Esophagus muscularis mucosa (tissue), 4 donors: ENCODE results near the gene STN1. TPM values are rescaled to one million over a fixed set of nuclear protein-coding genes. Genes with fewer than 3 reads are reported as not detected.

ENCODE experiments used
- DNase-seq: peaks from one replicate; pipeline ENCODE4 v3.0.0-alpha.2; 2017; ENCODE audit errors: extremely low spot score
- H3K27ac ChIP-seq, 4 donors: fragments of 200-600 bp; sonication (generic); replicated peaks in 1 of 4; 1 replicate in 3 of 4; 2 replicates in 1 of 4; pipeline ENCODE4 v1.5.1; 2016 to 2019; ENCODE audit warnings: mild to moderate bottlenecking in 1 of 4
- H3K27me3 ChIP-seq, 4 donors: fragments of 200-600 bp; sonication (generic); one replicate each; pipeline versions ENCODE4 v1.5.1 to v1.6.0; 2016 to 2019
- H3K36me3 ChIP-seq, 4 donors: fragments of 200-600 bp; sonication (generic); one replicate each; pipeline ENCODE4 v1.5.1; 2016 to 2019
- H3K4me1 ChIP-seq, 4 donors: fragments of 200-600 bp; sonication (generic); one replicate each; pipeline ENCODE4 v1.5.1; 2016 to 2019
- H3K4me3 ChIP-seq, 4 donors: fragments of 200-600 bp; sonication (generic); 1 replicate in 2 of 4; 2 replicates in 2 of 4; pipeline ENCODE4 v1.5.1; 2016 to 2019; ENCODE audit warnings: mild to moderate bottlenecking in 4 of 4, moderate library complexity in 1 of 4
- H3K9me3 ChIP-seq, 4 donors: fragments of 200-600 bp; sonication (generic); 1 replicate in 3 of 4; 2 replicates in 1 of 4; pipeline ENCODE4 v1.5.1; 2016 to 2019
- CTCF ChIP-seq, 3 experiments: fragments of 200-600 bp in 2 of 3; fragments of 450-650 bp in 1 of 3; sonication (generic) in 2 of 3; IDR thresholded peaks; one replicate each; pipeline ENCODE4 v1.5.1; 2017 to 2019; ENCODE audit warnings: antibody characterized with exemption in 3 of 3, mild to moderate bottlenecking in 2 of 3, moderate library complexity in 1 of 3
- EP300 ChIP-seq: sonication (generic); formaldehyde crosslinking; IDR thresholded peaks from one replicate; pipeline ENCODE4 v1.6.1; 2017; ENCODE audit warnings: antibody characterized with exemption
- POLR2A ChIP-seq: fragments of 450-650 bp; IDR thresholded peaks from one replicate; pipeline ENCODE4 v1.6.1; 2017; ENCODE audit warnings: antibody characterized with exemption, moderate library complexity, mild to moderate bottlenecking, low read depth
- POLR2AphosphoS5 ChIP-seq, 2 donors: sonication (generic); formaldehyde crosslinking; IDR thresholded peaks; one replicate each; pipeline ENCODE4 v1.6.1; 2017; ENCODE audit warnings: antibody characterized with exemption in 2 of 2
- WGBS: methylation state at CpG from one replicate; pipeline ENCODE4 v1.1.5; 2018; 5-methylcytosine and 5-hydroxymethylcytosine counted together
- intact Hi-C: fragments of 100-400 bp; cut with DNase I; formaldehyde crosslinking; loops from one replicate; pipeline ENCODE4 v1.15.1; 2023
- total RNA-seq, 4 donors: library from RNA; depleted of rRNA; stranded (reverse); fragments of >200 nt; gene quantifications; one replicate each; pipeline versions ENCODE4 v1.1.0 to v1.2.1, GENCODE V29; 2016

The STN1 gene
- total RNA-seq, 4 donors from 2014 or later, result 18.7 to 27.7 (median 24.9) TPM

- no peaks in the 10 kb centered on the region for H3K9me3 ChIP-seq
- TF ChIP-seq EP300 (no peak), POLR2A (no peak), POLR2AphosphoS5 (IDR thresholded peaks at IDR 0.05) (no peak), CTCF (IDR thresholded peaks at IDR 0.05) (no peak)
- DNase-seq, result no peak
- WGBS, result 86% methylated on average over 3 of the region's 3 CpGs
- H3K36me3 ChIP-seq, result no peaks in the 10 kb centered on the region
- no peaks in the 10 kb centered on the region for H3K27me3 ChIP-seq
- H3K27ac ChIP-seq, result no peak overlapping the region
- H3K4me3 ChIP-seq, result no peak overlapping the region
- H3K4me1 ChIP-seq, result no peaks in the 10 kb centered on the region
- intact Hi-C loops, result no loop called here
These were observed 30.0 kb upstream of the STN1 start for GRCh38 chr10:103947799-103948516.

GRCh38 chr10:103942866-103943265, 24.9 kb upstream of the STN1 start:
- no peaks in the 10 kb centered on the region for H3K36me3 ChIP-seq
- no peak overlapping the region for H3K27ac ChIP-seq
- TF ChIP-seq CTCF (IDR thresholded peaks at IDR 0.05) (no peak), POLR2A (no peak), POLR2AphosphoS5 (IDR thresholded peaks at IDR 0.05) (no peak), EP300 (no peak)
- H3K4me3 ChIP-seq, result no peak overlapping the region
- DNase-seq, result no peak
- no peaks in the 10 kb centered on the region for H3K4me1 ChIP-seq
- no peaks in the 10 kb centered on the region for H3K27me3 ChIP-seq
- 74% methylated on average over 2 of the region's 2 CpGs for WGBS
- intact Hi-C loops, result no loop called here
- H3K9me3 ChIP-seq, result no peaks in the 10 kb centered on the region

GRCh38 chr10:103941801-103942200, 23.8 kb upstream of the STN1 start:
- Histone ChIP-seq H3K4me1 (no peaks in the 10 kb centered on the region), H3K9me3 (no peaks in the 10 kb centered on the region), H3K36me3 (no peaks in the 10 kb centered on the region), H3K4me3 (no peak overlapping the region), H3K27ac (no peak overlapping the region), H3K27me3 (no peaks in the 10 kb centered on the region)
- 71% methylated on average over 2 of the region's 2 CpGs for WGBS
- no peak for DNase-seq
- intact Hi-C loops, result no loop called here
- TF ChIP-seq CTCF (IDR thresholded peaks at IDR 0.05) (no peak), EP300 (no peak), POLR2AphosphoS5 (IDR thresholded peaks at IDR 0.05) (no peak), POLR2A (no peak)

- no peak for DNase-seq
- Histone ChIP-seq H3K36me3 (no peaks in the 10 kb centered on the region), H3K4me3 (no peak overlapping the region), H3K27me3 (no peaks in the 10 kb centered on the region), H3K4me1 (no peaks in the 10 kb centered on the region), H3K27ac (no peak overlapping the region), H3K9me3 (no peaks in the 10 kb centered on the region)
- intact Hi-C loops, result no loop called here
- TF ChIP-seq EP300 (no peak), POLR2A (no peak)
These were observed 21.5 kb upstream of the STN1 start for GRCh38 chr10:103939522-103939921.

- WGBS, result 80% methylated on average over 6 of the region's 6 CpGs
- no peak for DNase-seq
- no peaks in the 10 kb centered on the region for H3K4me1 ChIP-seq
- H3K27me3 ChIP-seq, result no peaks in the 10 kb centered on the region
- intact Hi-C loops, result no loop called here
- H3K36me3 ChIP-seq, result no peaks in the 10 kb centered on the region
- H3K9me3 ChIP-seq, result no peaks in the 10 kb centered on the region
- no peak overlapping the region for H3K4me3 ChIP-seq
- H3K27ac ChIP-seq, result no peak overlapping the region
- TF ChIP-seq POLR2AphosphoS5 (IDR thresholded peaks at IDR 0.05) (no peak), CTCF (IDR thresholded peaks at IDR 0.05) (no peak), POLR2A (no peak)
These were observed 18.0 kb upstream of the STN1 start for GRCh38 chr10:103936022-103936421.
